ENCODE results near the gene SIGLEC6. TPM values are rescaled to one million over a fixed set of nuclear protein-coding genes. Genes with fewer than 3 reads are reported as not detected.

The SIGLEC6 gene
- total RNA-seq, 1 experiment from 2014 or later = not detected

DNA sequence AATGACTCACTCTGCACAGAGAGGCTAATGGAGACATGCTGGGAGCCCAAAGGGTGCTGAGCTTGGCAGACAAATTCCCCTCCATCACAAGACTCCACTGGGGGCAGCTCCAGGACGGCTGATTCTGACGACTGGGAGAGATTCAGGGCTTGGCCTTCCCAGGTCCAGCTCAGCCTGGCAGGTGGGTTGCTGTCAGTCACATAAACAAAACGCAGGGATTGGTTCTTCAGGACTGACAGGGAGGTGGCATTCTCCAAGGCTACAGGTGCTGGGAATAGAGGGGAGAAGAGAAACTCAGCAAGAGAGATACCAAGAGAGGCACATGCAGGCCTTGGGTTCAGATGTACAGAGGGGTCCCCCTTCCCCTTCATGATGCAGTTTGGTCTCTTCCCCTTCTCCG lies 28.9 kb upstream of the SIGLEC6 start:
- POLR2A ChIA-PET = no interaction called here
- intact Hi-C loops (cut with micrococcal nuclease) = no loop called here

More for the DNA sequence above, 28.9 kb upstream of the SIGLEC6 start:
- no peaks in the 10 kb centered on the region for H3K4me1 ChIP-seq (ENCODE audit: control insufficient read depth in 1 of 2, insufficient read depth in 2 of 2, low read length in 2 of 2)
- no peak overlapping the region for H3K4me3 ChIP-seq (replicated peaks in 1 of 2; ENCODE audit: low read depth in 1 of 2, low read length in 2 of 2)
- DNase-seq (ENCODE audit: low read depth, low spot score) (no peak), ATAC-seq (no peak)
- CTCF ChIA-PET = no interaction called here
- no peaks in the 10 kb centered on the region for H4K20me1 ChIP-seq (ENCODE audit: insufficient read depth)
- no peaks in the 10 kb centered on the region for H3K9me3 ChIP-seq (ENCODE audit: control insufficient read depth in 1 of 2, insufficient read depth in 1 of 2, low read depth in 1 of 2, low read length in 2 of 2)
- H3K27ac ChIP-seq (ENCODE audit: low read depth, low read length) = no peak overlapping the region
- H3K79me2 ChIP-seq (ENCODE audit: insufficient read depth, low read length) = no peaks in the 10 kb centered on the region
- H2AFZ ChIP-seq (ENCODE audit: low read depth, low read length, poor library complexity, severe bottlenecking) = no peak overlapping the region
- H3K36me3 ChIP-seq (ENCODE audit: control insufficient read depth in 1 of 2, insufficient read depth in 2 of 2, low read length in 2 of 2) = no peaks in the 10 kb centered on the region
- TF ChIP-seq FOSL1 (IDR thresholded peaks at IDR 0.05; ENCODE audit: low read depth) (no peak), JUND (IDR thresholded peaks at IDR 0.05) (no peak), RAD21 (IDR thresholded peaks at IDR 0.05; ENCODE audit: low read depth) (no peak), CBX3 (IDR thresholded peaks at IDR 0.05; ENCODE audit: low read depth) (no peak), EZH2 (IDR thresholded peaks at IDR 0.05) (no peak), ZNF274 (IDR thresholded peaks at IDR 0.05; ENCODE audit: low read depth, low read length) (no peak), POLR2AphosphoS5 (IDR thresholded peaks at IDR 0.05; ENCODE audit: low read depth, low read length) (no peak), SRF (IDR thresholded peaks at IDR 0.05; ENCODE audit: low read depth) (no peak), EGR1 (IDR thresholded peaks at IDR 0.05; ENCODE audit: low read depth) (no peak), SIN3A (IDR thresholded peaks at IDR 0.05; ENCODE audit: low read depth) (no peak), EZH2phosphoT487 (IDR thresholded peaks at IDR 0.05; ENCODE audit: borderline replicate concordance) (no peak), YY1 (IDR thresholded peaks at IDR 0.05; ENCODE audit: extremely low read depth, insufficient replicate concordance, low read depth, low read length) (no peak), TCF7L2 (IDR thresholded peaks at IDR 0.05; ENCODE audit: borderline replicate concordance, extremely low read depth, insufficient read depth, insufficient read length) (no peak), ZFX (IDR thresholded peaks at IDR 0.05) (no peak), POLR2A (IDR thresholded peaks at IDR 0.05; ENCODE audit: borderline replicate concordance, extremely low read depth, insufficient read depth, insufficient read length) (no peak)
- TF ChIP-seq, protein P1, sequence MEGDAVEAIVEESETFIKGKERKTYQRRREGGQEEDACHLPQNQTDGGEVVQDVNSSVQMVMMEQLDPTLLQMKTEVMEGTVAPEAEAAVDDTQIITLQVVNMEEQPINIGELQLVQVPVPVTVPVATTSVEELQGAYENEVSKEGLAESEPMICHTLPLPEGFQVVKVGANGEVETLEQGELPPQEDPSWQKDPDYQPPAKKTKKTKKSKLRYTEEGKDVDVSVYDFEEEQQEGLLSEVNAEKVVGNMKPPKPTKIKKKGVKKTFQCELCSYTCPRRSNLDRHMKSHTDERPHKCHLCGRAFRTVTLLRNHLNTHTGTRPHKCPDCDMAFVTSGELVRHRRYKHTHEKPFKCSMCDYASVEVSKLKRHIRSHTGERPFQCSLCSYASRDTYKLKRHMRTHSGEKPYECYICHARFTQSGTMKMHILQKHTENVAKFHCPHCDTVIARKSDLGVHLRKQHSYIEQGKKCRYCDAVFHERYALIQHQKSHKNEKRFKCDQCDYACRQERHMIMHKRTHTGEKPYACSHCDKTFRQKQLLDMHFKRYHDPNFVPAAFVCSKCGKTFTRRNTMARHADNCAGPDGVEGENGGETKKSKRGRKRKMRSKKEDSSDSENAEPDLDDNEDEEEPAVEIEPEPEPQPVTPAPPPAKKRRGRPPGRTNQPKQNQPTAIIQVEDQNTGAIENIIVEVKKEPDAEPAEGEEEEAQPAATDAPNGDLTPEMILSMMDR (IDR thresholded peaks at IDR 0.05 in 2 of 3, conservative IDR thresholded peaks at IDR 0.05 in 1 of 3; ENCODE audit: borderline replicate concordance in 1 of 3, insufficient read depth in 1 of 3, low read depth in 2 of 3, low read length in 2 of 3) = no peak
- TF ChIP-seq, protein P2, sequence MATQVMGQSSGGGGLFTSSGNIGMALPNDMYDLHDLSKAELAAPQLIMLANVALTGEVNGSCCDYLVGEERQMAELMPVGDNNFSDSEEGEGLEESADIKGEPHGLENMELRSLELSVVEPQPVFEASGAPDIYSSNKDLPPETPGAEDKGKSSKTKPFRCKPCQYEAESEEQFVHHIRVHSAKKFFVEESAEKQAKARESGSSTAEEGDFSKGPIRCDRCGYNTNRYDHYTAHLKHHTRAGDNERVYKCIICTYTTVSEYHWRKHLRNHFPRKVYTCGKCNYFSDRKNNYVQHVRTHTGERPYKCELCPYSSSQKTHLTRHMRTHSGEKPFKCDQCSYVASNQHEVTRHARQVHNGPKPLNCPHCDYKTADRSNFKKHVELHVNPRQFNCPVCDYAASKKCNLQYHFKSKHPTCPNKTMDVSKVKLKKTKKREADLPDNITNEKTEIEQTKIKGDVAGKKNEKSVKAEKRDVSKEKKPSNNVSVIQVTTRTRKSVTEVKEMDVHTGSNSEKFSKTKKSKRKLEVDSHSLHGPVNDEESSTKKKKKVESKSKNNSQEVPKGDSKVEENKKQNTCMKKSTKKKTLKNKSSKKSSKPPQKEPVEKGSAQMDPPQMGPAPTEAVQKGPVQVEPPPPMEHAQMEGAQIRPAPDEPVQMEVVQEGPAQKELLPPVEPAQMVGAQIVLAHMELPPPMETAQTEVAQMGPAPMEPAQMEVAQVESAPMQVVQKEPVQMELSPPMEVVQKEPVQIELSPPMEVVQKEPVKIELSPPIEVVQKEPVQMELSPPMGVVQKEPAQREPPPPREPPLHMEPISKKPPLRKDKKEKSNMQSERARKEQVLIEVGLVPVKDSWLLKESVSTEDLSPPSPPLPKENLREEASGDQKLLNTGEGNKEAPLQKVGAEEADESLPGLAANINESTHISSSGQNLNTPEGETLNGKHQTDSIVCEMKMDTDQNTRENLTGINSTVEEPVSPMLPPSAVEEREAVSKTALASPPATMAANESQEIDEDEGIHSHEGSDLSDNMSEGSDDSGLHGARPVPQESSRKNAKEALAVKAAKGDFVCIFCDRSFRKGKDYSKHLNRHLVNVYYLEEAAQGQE (IDR thresholded peaks at IDR 0.05; ENCODE audit: low read depth) = no peak
- TF ChIP-seq, protein P3, sequence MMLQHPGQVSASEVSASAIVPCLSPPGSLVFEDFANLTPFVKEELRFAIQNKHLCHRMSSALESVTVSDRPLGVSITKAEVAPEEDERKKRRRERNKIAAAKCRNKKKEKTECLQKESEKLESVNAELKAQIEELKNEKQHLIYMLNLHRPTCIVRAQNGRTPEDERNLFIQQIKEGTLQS (IDR thresholded peaks at IDR 0.05) = no peak
- TF ChIP-seq, protein P4, sequence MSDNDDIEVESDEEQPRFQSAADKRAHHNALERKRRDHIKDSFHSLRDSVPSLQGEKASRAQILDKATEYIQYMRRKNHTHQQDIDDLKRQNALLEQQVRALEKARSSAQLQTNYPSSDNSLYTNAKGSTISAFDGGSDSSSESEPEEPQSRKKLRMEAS (IDR thresholded peaks at IDR 0.05) = no peak
- H3K4me2 ChIP-seq (ENCODE audit: low read length) = no peak overlapping the region
- RAD21 ChIA-PET (ENCODE audit: low non-redundant PET in 1 of 2, low total read pairs in 2 of 2, uncharacterized antibody in 2 of 2, unreplicated experiment in 2 of 2) = no interaction called here
- H3K27me3 ChIP-seq (ENCODE audit: insufficient read depth, low read length) = peaks cover 33% of the 10 kb centered on the region
- BruUV-seq (replicated peaks) = no TSS peak
- H3K9ac ChIP-seq (ENCODE audit: low read length) = no peak overlapping the region
- no peaks in the 10 kb centered on the region for H3K9me2 ChIP-seq (ENCODE audit: insufficient read depth)

All from HCT116 (cell line).